GM21825 (cell line): Measurements from ENCODE around the gene BPNT1.
"Not testable (repeated sequence)": the region's sequence is repeated elsewhere in the genome, so short reads cannot be mapped to it uniquely, and the experiment has no call there.

Experiments used
- ATAC-seq: cut with Tn5 transposase; IDR thresholded peaks from one replicate; pipeline ENCODE4 v1.9.1; 2021; ENCODE audit warnings: mild to moderate bottlenecking, moderate library complexity; ENCODE audit not compliant: unreplicated experiment

Gene BPNT1, protein sequence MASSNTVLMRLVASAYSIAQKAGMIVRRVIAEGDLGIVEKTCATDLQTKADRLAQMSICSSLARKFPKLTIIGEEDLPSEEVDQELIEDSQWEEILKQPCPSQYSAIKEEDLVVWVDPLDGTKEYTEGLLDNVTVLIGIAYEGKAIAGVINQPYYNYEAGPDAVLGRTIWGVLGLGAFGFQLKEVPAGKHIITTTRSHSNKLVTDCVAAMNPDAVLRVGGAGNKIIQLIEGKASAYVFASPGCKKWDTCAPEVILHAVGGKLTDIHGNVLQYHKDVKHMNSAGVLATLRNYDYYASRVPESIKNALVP

DNA sequence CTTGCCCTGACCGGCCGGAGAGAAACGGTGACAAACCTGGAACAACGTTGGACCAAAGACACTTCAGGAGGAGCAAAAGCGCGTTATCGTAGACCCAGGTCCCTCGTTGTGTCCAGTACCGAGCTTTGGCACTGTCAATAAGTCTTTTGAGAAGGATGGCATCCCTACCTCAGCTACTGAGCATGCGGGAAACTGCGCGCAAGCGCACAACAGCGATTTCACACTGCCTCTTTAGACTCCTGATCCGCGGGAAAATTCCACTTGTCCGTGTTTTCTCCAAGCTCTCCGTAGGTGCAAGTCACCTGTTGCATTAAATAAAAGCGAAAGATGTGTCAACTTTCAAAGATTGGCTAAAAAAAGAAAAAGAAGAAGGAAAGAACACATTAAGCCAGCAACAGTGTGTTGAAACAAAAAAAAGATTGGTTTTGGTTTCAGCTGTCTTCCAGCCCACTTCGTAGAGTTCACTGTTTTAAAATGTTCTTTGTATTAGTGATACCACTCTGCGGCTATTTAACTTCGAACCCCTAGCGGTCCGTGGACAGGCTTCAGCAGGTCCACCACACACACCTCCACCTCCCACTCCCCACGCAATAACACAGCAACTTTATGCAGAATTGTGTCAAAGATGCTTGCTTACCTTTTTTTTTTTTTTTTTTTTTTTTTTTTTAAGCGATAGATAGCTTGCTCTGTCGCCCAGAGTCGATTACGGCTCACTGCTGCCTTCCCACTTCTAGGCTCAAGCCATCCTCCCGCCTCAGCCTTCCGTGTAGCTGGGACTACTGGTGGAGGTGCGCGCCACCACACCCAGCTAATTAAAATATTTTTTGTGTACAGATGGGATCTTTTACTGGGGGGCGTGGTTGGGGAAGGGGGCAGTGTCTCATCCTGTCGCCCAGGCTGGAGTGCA lies at the start of gene BPNT1:
Gene BPNT1 (minus strand): TSS at position 139 of the 907 bp plus-strand sequence. CDS start 9,942 bp downstream, outside the sequence.
- ATAC-seq, result peak; percentile 53

DNA sequence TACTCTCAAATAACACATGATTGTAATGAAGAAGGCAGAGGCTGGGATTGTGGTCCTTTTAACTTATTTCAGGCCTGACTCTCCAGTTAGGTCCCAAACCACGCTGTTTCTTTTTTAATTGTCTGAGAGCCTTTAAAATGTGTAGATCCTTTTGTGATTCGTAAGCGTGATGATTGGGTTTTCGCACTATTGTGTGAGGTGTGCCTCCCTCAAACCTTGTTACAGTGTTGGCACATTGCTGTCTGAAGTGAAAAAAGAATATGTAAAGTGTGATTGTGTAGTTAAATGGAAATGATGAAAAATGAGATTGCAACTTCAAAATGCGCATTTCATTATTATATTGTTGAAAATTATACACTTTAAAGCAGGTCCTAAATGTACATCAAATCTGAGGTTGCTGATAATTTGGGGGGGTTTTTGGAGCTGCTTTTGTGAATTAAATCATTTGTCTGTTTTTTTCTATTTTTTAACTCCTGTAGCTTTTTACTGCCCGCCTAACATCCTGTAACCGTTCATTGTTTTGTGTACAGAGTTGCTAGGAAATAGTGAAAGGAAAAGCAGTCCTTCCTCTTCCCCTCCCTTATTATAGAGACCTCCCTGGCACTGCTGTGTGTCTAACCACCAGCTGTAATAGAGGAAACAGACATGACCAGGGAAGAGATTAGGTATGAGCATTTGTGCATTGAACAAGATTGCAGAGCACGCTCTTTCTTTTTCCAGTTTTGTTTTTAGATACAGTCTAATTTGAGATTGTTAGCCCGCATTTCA lies 47.6 kb upstream of the BPNT1 start:
- no peak for ATAC-seq

DNA sequence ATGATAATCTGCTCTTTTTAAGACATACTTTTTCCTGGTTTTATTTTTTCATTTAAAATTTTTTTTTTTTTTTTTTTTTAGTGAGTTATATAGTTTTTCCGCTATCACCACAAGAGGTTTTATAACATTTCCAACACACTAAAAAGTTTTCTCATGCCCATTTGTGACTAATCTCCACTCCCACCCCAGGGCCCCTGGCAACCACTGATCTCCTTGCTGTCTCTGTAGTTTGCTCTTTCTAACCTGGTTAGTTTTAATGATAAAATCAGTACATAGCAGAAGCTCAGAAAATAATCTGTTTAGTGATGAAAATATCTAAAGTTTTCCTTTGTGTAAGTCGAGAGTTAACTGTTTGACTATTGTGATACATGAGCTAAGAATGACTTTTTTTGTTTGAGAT lies 46.2 kb upstream of the BPNT1 start:
- no peak for ATAC-seq

DNA sequence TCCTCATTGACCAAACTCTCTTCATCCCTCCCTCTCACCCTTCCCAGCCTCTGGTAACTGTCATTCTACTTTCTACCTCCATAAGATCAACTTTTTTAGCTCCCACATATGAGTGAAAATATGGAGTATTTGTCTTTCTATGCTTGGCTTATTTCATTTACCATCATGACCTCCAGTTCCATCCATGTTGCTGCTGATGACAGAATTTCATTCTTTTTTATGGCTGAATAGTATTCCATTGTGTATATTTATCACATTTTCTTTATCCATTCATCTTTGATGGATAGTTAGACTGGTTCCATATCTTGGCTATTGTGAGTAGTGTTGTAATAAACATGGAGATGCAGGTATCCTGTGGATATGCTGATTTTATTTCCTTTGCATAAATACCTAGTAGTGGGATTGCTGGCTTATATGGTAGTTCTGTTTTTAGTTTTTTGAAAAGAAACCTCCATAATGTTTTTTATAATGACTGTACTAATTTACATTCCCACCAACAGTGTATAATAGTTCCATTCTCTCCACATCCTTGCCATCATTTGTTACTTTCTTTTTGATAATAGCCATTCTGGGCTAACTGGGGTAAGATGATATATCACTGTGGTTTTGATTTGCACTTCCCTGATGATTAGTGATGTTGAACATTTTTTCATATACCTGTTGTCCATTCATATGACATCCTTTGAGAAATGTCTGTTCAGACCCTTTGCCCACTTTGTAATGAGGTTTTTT lies 40.1 kb upstream of the BPNT1 start:
- ATAC-seq, result no peak

DNA sequence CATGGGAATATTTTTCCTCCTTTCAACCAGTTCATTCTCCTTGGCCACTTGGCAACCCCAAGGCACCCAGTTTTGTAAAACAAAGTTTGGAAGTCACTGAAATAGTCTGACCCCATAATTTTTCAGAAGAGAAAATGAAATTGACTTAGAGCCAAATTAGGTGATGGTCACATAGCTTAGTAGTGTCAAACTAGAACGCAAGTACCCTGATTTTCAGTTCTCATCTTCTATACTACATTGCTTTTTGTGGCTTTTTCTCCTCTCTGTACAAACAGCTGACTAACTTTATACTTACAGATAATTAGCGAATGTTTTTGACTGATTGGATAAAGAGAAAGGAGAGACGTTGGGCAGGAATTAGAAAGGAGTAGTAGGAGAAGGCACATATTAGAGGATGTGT lies 37.5 kb upstream of the BPNT1 start:
- no peak for ATAC-seq

DNA sequence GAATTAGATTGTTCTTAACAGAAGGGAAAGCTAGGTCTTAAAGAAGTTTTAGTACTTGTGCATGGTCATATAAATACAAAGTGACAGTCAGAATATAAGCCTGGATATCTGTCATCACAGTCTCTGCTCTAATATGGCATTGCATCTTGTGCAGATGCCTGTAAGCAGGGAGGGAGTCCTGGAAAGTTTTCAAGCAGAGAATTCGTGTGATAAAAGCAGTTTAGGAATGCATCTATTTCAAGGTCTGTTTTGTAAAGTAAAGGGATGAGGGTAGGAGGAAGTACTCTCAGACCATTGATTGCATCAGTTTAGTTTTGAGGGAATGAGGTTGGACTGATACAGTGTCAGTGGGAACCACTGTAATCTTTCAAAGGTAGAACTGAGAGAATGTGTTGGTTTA lies 35.0 kb upstream of the BPNT1 start:
- ATAC-seq, result no peak

DNA sequence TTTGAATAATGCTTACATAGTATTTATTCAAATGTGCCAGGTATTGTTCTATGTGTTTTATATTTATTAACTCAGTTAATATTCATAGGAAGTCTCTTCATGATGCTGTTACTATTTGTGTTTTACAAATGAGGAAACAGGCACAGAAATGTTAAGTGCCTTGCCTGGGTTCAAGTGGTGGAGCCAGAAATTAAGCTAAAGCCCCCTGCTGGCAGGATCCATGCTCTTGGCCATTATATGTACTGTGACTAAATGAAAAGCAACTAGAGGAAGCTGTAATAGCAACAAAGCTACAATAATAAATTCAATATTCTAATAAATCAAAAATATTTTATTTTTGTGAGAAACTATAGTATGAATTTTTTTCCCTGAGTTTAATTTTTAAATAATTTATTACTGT lies 34.3 kb upstream of the BPNT1 start:
- no peak for ATAC-seq

DNA sequence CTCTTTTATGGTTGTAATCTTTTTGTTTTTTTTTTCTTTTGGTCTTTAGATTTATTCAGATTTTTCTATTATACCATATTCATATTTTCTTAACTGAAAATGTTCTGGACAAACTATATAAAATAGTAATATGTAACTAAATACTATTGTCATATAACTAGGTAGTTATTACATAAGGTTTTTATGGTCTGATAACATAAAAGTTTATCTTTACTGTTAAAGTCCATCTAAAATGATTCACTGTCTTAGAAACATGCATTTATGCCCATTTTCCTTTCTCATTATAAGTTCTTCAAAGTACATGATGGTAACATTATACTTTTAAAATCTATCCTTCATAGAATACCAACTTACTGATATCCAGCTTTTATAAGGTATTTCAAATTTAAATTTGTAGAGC lies 33.5 kb upstream of the BPNT1 start:
- ATAC-seq, result no peak

DNA sequence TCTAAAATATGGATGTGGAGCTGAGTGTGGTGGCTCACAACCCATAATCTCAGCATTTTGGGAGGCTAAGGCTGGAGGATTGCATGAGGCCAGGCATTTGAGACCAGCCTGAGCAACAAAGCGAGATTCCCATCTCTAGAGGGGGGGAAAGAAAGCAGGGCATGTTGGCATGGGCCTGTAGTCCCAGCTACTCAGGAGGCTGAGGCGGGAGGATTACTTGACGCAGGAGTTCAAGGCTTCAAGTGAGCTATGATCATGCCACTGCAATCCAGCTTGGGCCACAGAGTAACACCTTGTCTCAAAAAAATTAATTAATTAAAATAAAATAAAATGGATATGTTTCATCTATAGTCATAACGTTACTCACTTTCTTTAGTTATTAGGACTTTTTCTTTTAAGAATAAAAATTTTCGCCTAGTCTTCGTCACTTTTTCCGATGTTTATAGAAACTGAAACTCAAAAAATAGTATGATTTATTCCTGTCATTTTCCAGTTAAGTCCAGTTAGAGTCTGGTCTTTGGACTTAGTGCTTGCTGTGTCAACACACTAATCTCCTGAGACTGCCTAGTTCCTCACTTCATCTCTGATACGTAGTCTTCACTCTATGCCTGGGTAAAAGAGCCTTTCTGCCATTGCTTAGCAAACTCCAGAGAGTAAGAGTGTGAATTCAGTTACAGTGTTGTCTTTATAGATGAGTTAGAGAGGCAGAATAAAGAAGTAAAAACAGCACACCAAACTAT lies 32.4 kb upstream of the BPNT1 start:
- ATAC-seq, result no peak

DNA sequence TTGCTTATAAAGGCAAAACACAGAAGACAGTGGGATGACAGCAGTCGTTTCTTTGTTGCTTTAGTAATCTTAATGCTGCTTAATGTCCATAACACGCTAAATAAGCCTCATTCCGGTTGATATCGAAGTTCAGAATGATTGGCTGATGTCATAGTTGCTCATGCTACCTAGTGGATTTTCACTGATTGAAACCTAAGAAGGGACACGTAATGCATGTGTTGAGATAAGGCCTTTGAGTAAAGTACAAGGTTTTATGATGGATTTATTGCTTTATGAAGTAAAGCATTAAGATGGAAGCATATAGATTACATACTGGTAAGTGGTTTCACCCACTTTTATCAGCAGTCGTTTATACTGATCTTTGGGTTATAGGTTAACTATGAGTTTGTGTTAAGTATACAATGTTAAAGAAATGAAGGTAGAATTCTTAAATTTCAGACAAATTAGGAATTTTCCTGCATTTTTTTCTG lies 29.5 kb upstream of the BPNT1 start:
- ATAC-seq, result no peak

DNA sequence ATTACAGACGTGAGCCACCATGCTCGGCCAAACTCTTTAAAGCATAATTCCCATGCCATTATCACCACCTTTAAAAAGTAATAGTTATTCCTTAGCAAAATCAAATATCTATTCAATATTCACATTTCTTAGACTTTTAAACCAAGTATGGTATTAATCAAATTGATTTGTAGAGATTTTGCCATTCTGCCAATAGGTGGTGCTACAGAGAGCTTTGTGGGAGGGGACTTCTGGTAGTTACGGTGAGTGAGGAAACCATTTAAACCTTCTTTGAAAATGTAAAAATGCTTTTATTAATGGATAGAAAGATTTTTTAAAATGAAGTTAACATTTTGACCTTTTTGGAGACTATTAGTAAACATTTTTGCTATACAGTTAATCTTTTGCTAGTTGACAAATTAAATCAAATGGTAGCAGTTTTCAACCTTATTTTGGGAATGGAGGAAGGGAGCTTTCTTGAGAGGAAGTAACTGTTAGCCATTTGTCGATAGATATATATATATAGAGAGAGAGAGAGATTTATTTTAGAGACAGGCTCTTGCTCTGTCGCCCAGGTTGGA lies 23.6 kb upstream of the BPNT1 start:
- no peak for ATAC-seq

DNA sequence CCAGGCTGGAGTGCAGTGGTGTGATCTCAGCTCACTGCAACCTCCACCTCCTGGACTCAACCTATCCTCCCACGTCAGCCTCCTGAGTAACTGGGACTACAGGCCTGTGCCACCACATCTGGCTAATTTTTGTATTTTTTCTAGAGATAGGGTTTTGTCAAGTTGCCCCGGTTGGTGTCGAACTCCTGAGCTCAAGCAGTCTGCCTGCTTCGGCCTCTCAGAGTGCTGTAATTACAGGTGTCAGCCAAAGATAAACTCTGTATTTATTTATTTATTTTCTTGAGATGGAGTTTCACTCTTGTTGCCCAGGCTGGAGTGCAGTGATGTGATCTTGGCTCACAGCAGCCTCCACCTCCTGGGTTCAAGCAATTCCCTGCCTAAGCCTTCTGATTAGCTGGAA lies 23.0 kb upstream of the BPNT1 start:
- ATAC-seq, result not testable (repeated sequence)

DNA sequence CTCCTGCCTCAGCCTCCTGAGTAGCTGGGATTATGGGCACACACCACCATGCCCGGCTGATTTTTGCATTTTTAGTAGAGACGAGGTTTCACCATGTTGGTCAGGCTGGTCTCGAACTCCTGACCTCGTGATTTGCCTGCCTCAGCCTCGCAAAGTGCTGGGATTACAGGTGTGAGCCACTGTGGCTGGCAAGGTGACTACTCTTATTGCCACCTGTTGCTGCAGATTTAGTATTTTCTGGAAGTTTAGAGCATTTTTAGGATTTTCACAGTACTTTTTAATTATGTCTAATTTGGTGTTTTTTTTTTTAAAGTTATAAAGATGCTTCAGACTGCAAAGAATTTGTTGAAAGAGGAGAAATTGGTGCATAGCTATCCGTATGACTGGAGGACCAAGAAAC lies 20.9 kb upstream of the BPNT1 start:
- ATAC-seq, result not testable (repeated sequence)

DNA sequence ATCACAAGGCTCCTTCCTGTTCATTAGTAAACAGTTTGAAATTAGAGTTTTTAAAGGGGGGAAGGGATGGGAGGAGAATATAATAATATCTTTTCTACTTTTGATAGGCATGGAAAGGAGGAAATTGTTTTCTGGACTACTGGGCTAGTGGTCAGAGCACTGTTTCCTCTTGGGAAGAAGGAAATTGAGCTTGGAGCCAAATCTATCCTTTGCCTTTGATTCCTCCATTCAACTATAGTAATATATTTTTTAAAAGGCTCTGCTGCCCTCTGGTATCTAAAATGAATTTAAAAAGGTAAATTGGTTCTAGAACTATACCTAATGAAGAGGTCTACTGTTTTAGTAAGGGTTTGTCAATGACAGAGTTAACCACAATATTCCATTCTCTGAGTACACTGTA lies 10.2 kb upstream of the BPNT1 start:
- ATAC-seq, result no peak

DNA sequence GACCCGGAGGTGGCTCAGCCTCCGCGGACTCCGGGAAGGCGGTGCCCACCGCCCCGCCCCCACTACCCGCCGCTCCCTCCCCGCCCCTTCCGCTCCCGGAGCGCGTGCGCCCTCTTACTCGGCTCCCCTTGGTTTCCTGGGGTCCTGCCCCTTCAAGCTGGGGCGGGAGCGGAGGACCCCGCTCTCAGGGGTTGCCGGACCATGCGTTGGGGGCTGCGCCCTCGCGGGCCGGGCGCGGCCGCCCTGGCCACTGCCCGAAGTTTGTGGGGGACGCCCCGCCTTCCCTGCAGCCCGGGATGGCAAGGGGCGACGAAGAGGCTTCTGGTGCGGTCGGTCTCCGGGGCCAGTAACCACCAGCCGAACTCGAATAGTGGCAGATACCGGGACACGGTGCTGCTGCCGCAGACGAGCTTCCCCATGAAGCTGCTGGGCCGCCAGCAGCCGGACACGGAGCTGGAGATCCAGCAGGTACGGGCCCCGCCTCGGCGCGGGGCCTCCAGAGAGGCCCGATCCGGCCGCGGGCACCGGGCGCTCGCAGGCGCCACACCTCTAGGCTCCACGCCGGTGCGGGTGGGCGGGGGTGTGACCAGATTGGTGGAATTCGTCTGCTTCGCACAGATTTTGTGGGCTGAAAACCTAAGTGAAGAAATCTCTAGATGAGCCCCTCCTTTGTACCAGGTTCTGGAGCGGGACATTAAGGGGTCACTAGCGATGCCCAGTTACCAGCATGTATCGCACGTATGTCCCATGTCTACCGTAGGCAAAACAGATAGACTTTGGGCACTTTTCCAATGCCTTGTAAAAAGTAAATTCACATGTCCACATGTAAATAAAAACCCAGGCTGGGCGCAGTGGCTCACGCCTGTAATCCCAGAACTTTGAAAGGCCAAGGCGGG lies 4.7 kb upstream of the BPNT1 start, which contains the start of gene IARS2:
Gene IARS2 (plus strand): TSS at position 117 of the 896 bp plus-strand sequence. CDS start 85 bp downstream, at position 202.
- ATAC-seq, result peak; percentile 66

DNA sequence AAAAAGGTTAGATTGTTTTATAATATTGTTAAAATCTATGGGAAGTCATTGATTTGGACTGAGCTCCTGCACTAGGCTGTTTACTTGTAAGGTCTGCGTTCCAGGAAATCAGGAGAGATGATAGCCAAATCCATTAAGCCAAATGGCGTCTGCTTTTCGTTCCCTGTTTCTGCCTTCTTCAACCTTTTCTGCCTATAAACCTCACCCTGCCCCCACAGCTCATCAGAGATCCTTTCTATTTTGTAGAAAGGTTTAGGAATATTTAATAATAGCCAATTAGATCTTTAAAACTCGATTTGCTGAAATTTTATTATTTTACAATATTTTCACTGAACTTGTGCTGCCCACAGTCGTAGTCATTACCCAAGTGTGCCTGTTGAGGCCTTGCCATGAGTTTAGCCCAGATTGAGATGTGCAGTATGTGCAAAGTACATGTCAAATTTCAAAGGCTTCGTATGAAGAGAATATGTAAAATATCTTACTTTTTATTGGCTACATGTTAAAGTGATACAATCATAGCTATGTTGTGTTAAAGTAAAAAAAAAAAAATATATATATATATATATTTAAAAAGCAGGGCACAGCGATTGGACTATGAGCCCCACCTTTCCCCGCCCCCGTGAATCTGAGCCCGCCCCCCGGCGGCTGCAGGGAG lies 3.9 kb upstream of the BPNT1 start:
- ATAC-seq, result no peak

DNA sequence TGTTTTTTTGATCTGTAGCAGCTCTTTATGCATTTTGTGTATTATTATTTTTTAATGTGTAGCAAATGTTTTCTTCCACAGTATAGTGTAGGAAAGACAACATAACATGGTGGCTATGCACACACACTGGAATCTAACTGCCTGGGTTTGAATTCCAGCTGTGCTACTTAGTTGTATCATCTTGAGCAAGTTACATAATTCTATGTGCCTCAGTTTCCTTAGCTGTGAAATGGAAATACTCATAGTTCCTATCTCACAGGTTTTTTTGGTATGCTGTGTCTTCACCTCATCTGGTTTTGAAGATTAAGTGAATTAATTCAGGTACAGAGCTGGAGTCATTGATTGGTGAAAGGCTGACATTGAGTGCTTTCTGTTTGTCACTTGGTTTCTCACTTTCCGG lies 3.1 kb upstream of the BPNT1 start:
- ATAC-seq, result no peak

DNA sequence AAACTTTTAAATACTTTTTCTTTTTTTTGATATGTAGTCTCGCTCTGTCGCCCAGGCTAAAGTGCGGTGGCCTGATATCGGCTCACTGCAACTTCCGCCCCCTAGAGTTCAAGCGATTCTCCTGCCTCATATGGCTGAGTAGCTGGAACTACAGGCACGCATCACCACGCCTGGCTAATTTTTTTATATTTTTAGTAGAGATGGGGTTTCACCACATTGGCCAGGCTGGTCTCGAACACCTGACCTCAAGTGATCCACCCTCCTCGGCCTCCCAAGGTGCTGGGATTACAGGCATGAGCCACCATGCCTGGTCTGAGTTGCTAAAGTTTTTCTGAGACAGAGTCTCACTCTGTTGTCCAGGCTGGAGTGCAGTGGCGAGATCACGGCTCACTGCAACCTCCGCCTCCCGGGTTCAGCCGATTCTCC lies 3.3 kb downstream of the BPNT1 start:
- peak; percentile 44 for ATAC-seq
